Measurements from ENCODE around the gene GAS2L1.

Gene GAS2L1

DNA sequence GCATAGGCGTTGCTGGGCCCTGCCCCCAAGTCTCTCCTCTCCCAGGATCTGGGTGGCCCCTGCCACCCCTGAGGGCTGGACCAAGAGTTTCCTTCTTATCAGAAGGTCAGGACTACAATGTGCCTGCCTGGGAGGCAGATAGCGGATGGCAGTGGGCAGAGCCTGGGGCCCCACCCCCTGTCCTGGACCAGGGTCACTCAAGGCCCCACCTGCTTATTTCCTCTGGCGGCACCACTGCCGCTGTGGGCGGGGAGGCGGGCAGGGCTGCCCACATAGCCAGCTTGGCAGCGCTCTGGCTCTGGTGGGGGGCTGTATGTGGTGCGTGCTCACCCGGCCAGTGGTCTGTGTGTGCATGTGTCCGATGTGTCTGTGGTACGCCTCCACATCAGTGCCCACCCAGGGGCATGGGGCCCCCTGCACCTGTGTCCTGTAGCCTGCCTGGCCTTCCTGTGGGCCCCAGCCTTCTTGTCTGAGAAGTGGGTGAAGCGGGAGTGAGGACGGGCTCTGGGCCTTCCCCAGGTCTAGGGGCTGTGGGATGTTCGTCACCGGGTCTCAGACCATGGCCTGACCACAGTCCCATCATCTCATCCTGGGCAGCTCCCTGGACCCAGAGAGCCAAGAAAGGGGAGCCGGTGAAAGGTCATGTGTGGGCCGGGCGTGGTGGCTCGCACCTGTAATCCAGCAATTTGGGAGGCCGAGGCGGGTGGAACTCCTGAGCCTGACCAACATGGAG lies 3.0 kb downstream of the GAS2L1 start:
- DNase-seq (ENCODE audit: low read depth) = no peak

- no peak for DNase-seq (ENCODE audit: low read depth)
Measured at GRCh38 chr22:29310065-29310862, 3.8 kb downstream of the GAS2L1 start.

GRCh38 chr22:29310863-29311339 lies 4.5 kb downstream of the GAS2L1 start:
- peak; percentile 98 for DNase-seq (ENCODE audit: low read depth)

GRCh38 chr22:29311464-29312217 lies 5.2 kb downstream of the GAS2L1 start:
- DNase-seq (ENCODE audit: low read depth) = no peak

GRCh38 chr22:29312218-29313125 lies 6.0 kb downstream of the GAS2L1 start:
- DNase-seq (ENCODE audit: low read depth) = no peak

DNA sequence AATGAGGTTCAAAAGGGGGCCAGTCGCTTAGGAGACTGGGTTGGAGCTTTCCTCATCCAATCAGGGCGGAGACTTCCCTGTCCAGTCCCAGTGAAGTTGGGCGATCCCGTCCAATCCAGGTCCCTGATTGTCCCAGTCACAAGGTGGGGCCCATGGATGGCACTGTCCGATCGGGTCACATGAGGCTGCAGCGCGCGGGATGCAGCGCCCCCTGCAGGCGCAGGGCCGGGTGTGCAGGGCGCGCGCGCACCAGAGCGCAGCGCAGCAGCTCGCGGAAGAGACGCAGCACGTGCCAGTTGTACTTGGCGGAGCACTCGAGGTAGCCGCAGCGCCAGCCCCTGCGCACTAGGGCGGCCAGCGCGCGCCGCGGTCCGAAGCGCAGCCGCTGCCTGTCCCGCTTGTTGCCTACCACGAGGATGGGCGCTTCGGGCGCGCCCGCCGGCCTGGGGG lies 6.7 kb downstream of the GAS2L1 start:
- no peak for DNase-seq (ENCODE audit: low read depth)

DNA sequence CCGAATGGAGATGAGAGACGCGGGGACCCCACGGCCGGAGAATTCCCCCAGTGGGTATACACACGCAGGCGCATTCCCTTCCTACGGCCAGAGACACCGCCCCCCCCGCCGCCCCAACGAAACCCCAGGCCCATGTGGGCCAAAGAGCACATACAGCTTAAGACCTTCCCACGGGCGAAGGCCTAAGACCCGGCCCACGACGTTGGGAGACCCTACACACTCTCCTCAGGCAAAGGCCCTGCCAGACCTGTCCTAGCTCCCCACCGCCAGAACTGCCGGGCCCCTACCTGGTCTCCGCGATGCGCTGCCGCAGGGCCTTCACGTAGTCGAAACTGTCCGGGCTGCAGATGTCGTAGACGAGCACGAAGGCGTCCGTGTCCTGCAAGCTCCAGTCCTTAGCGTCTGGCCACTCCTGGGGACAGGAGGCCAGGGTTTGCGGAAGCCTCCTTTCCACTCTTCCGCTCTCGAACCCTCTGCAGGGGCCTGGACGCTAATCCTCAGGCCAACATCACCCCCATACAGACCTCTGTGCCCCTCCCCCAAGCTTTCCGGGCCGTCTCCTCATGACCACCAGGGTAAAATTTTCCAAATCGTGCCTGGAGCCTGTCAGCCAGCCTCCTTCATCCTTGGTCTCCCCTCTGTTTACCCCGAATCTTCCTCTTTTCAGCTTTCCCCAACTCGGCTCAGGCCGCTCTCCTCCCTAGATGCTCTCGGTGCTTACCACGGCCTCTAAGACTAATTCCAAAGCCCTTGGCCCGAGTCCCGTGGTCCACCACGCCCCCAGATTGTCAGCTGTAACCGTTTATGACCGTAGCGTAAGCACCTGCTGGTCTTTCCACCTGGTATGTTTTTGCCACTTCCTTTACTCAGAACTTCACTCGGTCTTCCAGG lies 7.4 kb downstream of the GAS2L1 start:
- no peak for DNase-seq (ENCODE audit: low read depth)

DNA sequence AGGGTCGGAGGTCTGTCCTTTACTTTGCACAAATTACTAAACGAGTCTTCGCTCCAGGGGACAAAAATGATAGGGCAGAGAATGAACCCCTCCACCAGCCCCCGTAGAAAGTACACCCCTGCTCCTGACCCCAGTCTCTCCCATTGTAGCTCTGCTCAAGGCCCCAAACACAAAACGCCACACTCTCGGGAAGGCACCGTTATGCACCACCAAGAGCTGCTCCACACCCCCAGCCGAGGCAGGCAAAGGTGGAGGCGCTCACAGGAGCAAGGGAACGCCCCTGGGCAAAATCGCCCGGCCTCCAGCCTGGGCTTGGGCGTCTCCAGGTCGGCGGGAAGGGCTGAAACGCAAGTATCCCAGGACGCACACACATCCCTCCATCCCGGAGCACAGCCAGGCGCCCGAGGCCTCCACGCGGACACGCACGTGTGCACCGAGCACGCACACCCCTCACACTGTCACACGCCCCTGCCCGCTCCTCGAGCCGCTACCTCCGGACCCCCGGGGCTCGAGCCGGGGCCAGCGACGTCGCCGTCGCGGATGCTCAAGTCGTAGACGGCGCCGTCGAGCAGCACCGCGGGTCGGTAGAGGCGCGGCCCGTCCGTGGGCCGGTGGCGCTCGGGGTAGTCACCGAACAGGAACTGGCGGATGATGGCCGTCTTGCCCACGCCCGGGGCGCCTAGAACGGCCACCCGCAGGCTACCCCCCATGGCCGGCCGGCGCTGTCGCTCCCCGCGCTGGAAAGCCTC lies 8.3 kb downstream of the GAS2L1 start:
- no peak for DNase-seq (ENCODE audit: low read depth)

- DNase-seq (ENCODE audit: low read depth) = peak; percentile 17
Measured at GRCh38 chr22:29315286-29316140, 9.1 kb downstream of the GAS2L1 start, which contains the start of gene RASL10A. TSS of gene RASL10A (minus strand) at chr22:29315697. CDS start at chr22:29315246, 451 bp downstream.

DNA sequence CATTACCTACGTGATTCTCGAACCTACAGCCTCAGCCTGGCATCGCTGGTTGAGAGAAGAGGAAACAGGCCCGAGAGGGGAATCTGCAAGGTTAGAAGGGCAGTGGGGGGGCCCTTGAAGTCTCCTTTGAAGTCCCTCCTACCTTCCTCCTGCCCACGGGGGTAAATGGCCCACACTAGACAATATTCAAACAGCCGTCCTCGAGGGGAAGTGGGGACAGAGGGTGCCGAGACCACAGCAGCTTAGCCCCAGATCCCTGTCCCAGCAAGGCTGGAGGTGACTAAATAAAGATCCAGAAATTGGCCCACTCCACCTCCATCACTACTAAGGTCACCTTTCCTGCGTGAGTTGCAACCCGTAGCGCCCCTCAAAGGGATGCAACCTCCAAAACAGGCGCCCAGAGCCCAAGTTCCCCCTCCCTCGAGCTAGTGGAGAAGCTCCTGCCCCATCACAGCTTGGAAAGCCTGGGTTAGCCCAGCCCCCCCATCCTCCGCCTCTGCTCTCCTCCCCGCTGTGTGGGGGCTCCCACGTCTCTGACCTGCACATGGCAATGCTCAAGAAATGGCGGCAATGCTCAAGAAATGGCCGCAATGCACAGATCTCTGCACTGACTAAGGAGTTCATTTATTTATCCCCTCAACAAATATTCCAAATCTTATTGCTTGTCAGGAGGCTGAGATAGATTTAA lies 9.8 kb downstream of the GAS2L1 start:
- DNase-seq (ENCODE audit: low read depth) = no peak

DNA sequence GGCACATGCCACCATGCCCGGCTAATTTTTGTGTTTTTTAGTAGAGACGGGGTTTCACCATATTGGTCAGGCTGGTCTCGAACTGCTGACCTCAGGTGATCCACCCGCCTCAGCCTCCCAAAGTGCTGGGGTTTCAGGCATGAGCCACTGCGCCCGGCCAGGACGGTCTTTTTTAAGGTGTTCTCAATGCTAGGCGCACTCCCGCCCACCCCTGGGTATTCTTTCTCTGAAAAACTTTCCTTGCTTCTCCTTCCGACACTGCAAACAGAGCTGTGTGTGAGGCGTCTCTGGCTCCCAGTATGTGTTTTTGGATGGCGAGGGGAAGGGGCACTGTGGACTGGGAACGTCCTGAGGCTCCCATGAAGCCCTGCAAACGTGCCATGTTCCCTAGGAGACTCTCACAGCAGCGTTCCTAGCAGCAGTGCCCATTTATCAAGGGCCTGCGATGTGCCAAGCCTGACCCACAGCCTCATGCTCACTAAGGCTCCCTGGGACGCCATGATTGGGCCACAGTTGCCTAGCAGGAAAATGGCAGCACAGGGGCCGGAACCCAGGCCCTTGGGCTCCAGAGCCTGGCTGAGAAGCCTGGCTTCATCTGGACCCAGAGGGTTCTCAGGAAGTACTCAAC lies 11.5 kb downstream of the GAS2L1 start:
- DNase-seq (ENCODE audit: low read depth) = no peak

DNA sequence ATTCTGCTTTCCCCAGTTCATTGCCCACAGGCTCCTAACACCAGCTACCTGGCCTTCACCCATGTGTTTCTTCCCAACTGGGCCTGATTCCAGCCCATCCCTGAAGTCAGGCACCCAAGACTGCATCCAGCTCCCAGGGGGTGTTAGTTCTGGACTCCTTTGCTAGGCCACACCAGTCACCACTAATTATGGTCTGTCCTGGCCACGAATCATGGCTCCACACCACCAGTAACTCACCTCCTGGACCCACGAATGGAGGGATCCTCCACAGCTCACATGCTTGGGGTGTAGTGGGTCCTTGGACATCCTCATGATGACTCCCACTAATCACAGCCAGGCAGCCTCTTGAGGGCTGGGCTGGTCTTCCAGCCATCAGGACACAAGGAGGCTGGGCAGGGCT lies 12.6 kb downstream of the GAS2L1 start:
- DNase-seq (ENCODE audit: low read depth) = no peak

DNA sequence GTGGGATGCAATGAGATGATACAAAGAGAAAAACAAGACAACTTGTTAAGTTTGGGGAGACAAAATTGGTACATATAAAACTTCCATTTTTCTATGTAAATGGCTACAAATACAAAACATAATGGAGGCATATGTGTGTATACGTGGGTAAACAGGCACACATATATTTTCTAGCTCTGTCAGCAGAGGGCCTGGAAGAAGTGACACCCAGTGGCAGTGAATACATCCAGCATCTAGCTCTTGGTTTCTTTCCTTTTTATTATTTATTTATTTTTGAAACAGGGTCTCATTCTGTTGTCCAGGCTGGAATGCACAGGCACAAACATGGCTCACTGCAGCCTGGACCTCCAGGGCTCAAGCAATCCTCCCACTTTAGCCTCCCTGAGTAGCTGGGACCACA lies 14.1 kb downstream of the GAS2L1 start:
- DNase-seq (ENCODE audit: low read depth) = no peak

GRCh38 chr22:29323641-29324040 lies 17.2 kb downstream of the GAS2L1 start:
- no peak for DNase-seq (ENCODE audit: low read depth)

DNA sequence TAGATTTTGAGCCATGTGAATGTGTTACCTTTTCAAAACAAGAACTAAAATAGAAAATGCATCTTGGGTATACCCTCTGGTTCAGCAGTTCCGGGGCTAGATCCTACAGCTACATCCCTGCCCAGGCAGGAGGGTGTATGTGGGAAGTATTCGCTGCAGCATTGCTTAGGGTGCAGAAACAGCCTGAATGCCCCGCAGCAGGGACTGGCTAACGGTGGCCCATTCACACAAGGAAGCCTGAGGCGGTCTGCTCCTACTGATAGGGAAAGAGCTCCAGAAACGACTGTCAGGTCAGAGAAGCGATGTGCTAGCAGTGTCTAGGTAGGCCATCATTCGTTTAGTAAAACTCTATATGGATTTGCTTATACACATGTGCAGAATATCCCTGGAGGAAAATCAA lies 18.9 kb downstream of the GAS2L1 start:
- no peak for DNase-seq (ENCODE audit: low read depth)

GRCh38 chr22:29325785-29326315 lies 19.4 kb downstream of the GAS2L1 start:
- no peak for DNase-seq (ENCODE audit: low read depth)

GRCh38 chr22:29326481-29326880 lies 20.0 kb downstream of the GAS2L1 start:
- no peak for DNase-seq (ENCODE audit: low read depth)

All from EH (cell line).